Activated CD8-positive, alpha-beta memory T cell treated with anti-CD3 and anti-CD28 coated beads, Interleukin-2, amount 50 U/mL, for 48 hours (primary cell): ENCODE results near the gene INTS6.

ENCODE experiments used
- DNase-seq: peaks from one replicate; pipeline ENCODE4 v3.0.0-alpha.2; 2020

The INTS6 gene

GRCh38 chr13:51311957-51312520, 140.8 kb downstream of the INTS6 start:
- no peak for DNase-seq
